Activated naive CD8-positive, alpha-beta T cell treated with anti-CD3 and anti-CD28 coated beads, Interleukin-2, amount 10 ng/mL, durations not matched to agents 7 days and 5 days (primary cell): ENCODE measurements around the gene APIP. TPM values are rescaled to one million over a fixed set of nuclear protein-coding genes. Genes with fewer than 3 reads are reported as not detected.

Experiments
- ATAC-seq: fragments of 150-1000 bp; cut with Tn5 transposase; one replicate; pipeline ENCODE4 v1.10.0; 2021; ENCODE audit warnings: low read depth, moderate library complexity
- POLR2A ChIA-PET: fragments of 350-600 bp; sonication (Branson Sonifier 250); formaldehyde crosslinking; loops from one replicate; lab custom pipeline; 2021; ENCODE audit warnings: antibody characterized with exemption; lab: Charles Lee
- DNase-seq: peaks from one replicate; pipeline ENCODE4 v3.0.0; 2021
- H3K27ac Mint-ChIP-seq: one replicate; pipeline ENCODE4 v1.8.0; 2022; ENCODE audit warnings: mild to moderate bottlenecking, mixed read lengths
- H3K27me3 Mint-ChIP-seq: one replicate; pipeline ENCODE4 v1.8.0; 2022; ENCODE audit warnings: mild to moderate bottlenecking, moderate library complexity, mixed read lengths
- H3K36me3 Mint-ChIP-seq: one replicate; pipeline ENCODE4 v1.8.0; 2021; ENCODE audit warnings: mild to moderate bottlenecking, mixed read lengths
- H3K4me1 Mint-ChIP-seq: one replicate; pipeline ENCODE4 v1.8.0; 2021; ENCODE audit warnings: mixed read lengths
- H3K4me3 Mint-ChIP-seq: one replicate; pipeline ENCODE4 v1.8.0; 2022; ENCODE audit warnings: mild to moderate bottlenecking, moderate library complexity, mixed read lengths
- H3K9me3 Mint-ChIP-seq: one replicate; pipeline ENCODE4 v1.8.0; 2021; ENCODE audit warnings: mixed read lengths
- total RNA-seq, 2 experiments: library from RNA; stranded (reverse); gene quantifications; one replicate each; pipeline ENCODE4 v1.2.3, GENCODE V29; 2021

Gene APIP
- total RNA-seq, 2 experiments from 2014 or later: 25.7 to 29.4 TPM

DNA sequence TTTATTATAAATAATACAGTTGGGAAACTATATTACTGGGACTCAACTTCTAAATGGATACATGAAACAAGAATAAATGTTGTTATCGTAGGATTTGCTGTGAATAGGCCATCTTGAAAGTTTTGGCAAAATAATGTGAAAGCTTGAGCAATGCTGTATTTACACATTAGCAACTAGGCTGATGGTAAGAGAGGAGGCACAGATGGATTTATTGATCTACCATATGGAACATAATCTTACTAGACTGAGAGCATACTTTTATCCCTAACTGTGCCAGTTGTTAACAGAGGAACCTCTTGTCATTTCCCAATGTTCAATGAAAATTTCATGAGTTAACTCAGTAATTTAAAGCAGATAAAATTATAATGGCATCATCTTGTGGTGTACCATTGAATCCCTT, 22.8 kb downstream of the APIP start:
- no peak overlapping the region for H3K27ac Mint-ChIP-seq
- H3K4me3 Mint-ChIP-seq: no peak overlapping the region
- no peak for DNase-seq
- ATAC-seq: no peak
- H3K4me1 Mint-ChIP-seq: no peaks in the 10 kb centered on the region
- H3K9me3 Mint-ChIP-seq: peaks cover 8% of the 10 kb centered on the region
- H3K36me3 Mint-ChIP-seq: peaks cover 12% of the 10 kb centered on the region
- H3K27me3 Mint-ChIP-seq: no peaks in the 10 kb centered on the region
- POLR2A ChIA-PET: no interaction called here

DNA sequence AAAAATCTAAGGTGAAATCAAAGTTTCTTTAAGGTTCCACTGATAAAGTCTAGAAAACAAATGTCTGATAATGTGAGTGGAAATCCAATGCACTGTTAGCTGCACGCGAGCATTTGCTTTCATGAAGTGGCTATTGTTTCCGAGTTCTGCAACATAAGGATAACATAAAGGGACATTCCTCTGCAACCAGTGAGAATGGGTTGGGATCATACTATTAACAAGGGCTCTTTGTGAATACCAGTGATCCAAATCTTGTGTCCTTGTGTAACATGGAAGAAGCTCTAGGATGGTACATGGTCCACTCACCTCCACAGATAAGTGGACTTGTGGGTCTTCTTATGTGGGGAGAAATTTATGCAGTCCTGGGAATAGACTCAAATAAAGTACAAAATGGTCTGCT, 24.6 kb downstream of the APIP start:
- Mint-ChIP-seq H3K27me3 (no peaks in the 10 kb centered on the region), H3K9me3 (peaks cover 5% of the 10 kb centered on the region), H3K4me3 (no peak overlapping the region), H3K27ac (no peak overlapping the region), H3K4me1 (no peaks in the 10 kb centered on the region), H3K36me3 (peaks cover 9% of the 10 kb centered on the region)
- DNase-seq (no peak), ATAC-seq (no peak)
- POLR2A ChIA-PET: no interaction called here

GRCh38 chr11:34890812-34891211, 25.4 kb downstream of the APIP start:
- no peak for ATAC-seq
- DNase-seq: no peak
- H3K36me3 Mint-ChIP-seq: peaks cover 3% of the 10 kb centered on the region
- no peaks in the 10 kb centered on the region for H3K27me3 Mint-ChIP-seq
- H3K9me3 Mint-ChIP-seq: no peaks in the 10 kb centered on the region
- POLR2A ChIA-PET: no interaction called here
- H3K27ac Mint-ChIP-seq: no peak overlapping the region
- no peak overlapping the region for H3K4me3 Mint-ChIP-seq
- no peaks in the 10 kb centered on the region for H3K4me1 Mint-ChIP-seq

DNA sequence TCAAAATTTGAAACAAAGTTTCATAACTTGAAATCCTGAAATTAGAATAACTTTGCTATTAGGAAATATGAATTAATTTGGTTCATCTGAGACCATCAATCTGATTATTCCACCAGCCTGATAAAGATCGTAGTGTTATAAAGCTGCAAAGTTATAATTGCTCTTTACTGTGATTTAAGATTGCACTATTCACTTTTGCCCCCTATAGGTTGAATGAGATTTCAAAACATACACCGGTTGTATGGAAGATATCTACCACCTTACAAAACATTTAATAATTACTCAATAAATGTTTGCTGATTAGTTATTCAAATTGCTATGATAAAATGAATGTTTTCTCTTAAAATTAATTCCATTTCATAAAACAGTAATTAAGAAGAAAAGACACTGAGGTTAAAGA, 26.1 kb downstream of the APIP start:
- H3K9me3 Mint-ChIP-seq: no peaks in the 10 kb centered on the region
- H3K27me3 Mint-ChIP-seq: no peaks in the 10 kb centered on the region
- POLR2A ChIA-PET: no interaction called here
- ATAC-seq (no peak), DNase-seq (no peak)
- no peaks in the 10 kb centered on the region for H3K4me1 Mint-ChIP-seq
- peaks cover 3% of the 10 kb centered on the region for H3K36me3 Mint-ChIP-seq
- no peak overlapping the region for H3K27ac Mint-ChIP-seq
- no peak overlapping the region for H3K4me3 Mint-ChIP-seq

- POLR2A ChIA-PET: interaction anchor here (0.6 kb wide), 1 partner anchor 11 kb away, joined by 3 read pairs; no protein-coding TSS in a partner anchor
- H3K27me3 Mint-ChIP-seq: no peaks in the 10 kb centered on the region
- H3K27ac Mint-ChIP-seq: no peak overlapping the region
- H3K9me3 Mint-ChIP-seq: no peaks in the 10 kb centered on the region
- DNase-seq (no peak), ATAC-seq (no peak)
- no peak overlapping the region for H3K4me3 Mint-ChIP-seq
- no peaks in the 10 kb centered on the region for H3K4me1 Mint-ChIP-seq
- H3K36me3 Mint-ChIP-seq: peaks cover 11% of the 10 kb centered on the region
Observed at GRCh38 chr11:34887260-34887659, 28.9 kb downstream of the APIP start.

DNA sequence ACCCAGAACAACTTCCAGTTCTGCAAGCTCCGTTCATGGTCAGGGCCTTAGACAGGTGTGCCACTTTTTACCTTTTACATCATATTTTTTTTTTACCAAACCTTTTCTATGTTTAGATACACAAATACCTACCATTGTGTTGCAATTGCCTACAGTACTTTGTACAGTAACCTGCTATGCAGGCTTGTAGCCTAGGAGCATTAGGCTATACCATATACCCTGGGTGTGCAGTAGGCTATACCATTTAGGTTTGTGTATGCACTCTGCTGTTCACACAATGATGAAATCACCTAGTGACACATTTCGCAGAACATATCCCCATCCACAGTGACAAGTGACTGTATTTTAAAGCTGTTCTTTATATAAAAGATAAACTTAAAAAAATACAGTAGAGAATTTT, 29.6 kb downstream of the APIP start:
- ATAC-seq (no peak), DNase-seq (no peak)
- POLR2A ChIA-PET: no interaction called here
- H3K36me3 Mint-ChIP-seq: peaks cover 17% of the 10 kb centered on the region
- no peak overlapping the region for H3K4me3 Mint-ChIP-seq
- H3K27me3 Mint-ChIP-seq: no peaks in the 10 kb centered on the region
- H3K27ac Mint-ChIP-seq: no peak overlapping the region
- H3K9me3 Mint-ChIP-seq: no peaks in the 10 kb centered on the region
- no peaks in the 10 kb centered on the region for H3K4me1 Mint-ChIP-seq

GRCh38 chr11:34881900-34882299, 34.3 kb downstream of the APIP start:
- POLR2A ChIA-PET: no interaction called here
- no peaks in the 10 kb centered on the region for H3K9me3 Mint-ChIP-seq
- no peak overlapping the region for H3K4me3 Mint-ChIP-seq
- DNase-seq: no peak
- H3K4me1 Mint-ChIP-seq: no peaks in the 10 kb centered on the region
- ATAC-seq: no peak
- H3K27me3 Mint-ChIP-seq: no peaks in the 10 kb centered on the region
- H3K27ac Mint-ChIP-seq: no peak overlapping the region
- H3K36me3 Mint-ChIP-seq: peaks cover 18% of the 10 kb centered on the region

- no peak overlapping the region for H3K4me3 Mint-ChIP-seq
- POLR2A ChIA-PET: no interaction called here
- H3K4me1 Mint-ChIP-seq: no peaks in the 10 kb centered on the region
- H3K36me3 Mint-ChIP-seq: peaks cover 12% of the 10 kb centered on the region
- H3K27me3 Mint-ChIP-seq: no peaks in the 10 kb centered on the region
- H3K27ac Mint-ChIP-seq: no peak overlapping the region
- H3K9me3 Mint-ChIP-seq: no peaks in the 10 kb centered on the region
- ATAC-seq: no peak
- DNase-seq: no peak
Observed at GRCh38 chr11:34877375-34877975, 38.7 kb downstream of the APIP start.

- Mint-ChIP-seq H3K4me3 (no peak overlapping the region), H3K27me3 (no peaks in the 10 kb centered on the region), H3K4me1 (no peaks in the 10 kb centered on the region), H3K9me3 (no peaks in the 10 kb centered on the region), H3K27ac (no peak overlapping the region), H3K36me3 (peaks cover 3% of the 10 kb centered on the region)
- POLR2A ChIA-PET: no interaction called here
- no peak for DNase-seq
- no peak for ATAC-seq
Observed at GRCh38 chr11:34874202-34874601, 42.0 kb downstream of the APIP start.

GRCh38 chr11:34870548-34871196, 45.5 kb downstream of the APIP start:
- H3K36me3 Mint-ChIP-seq: peaks cover 3% of the 10 kb centered on the region
- DNase-seq (no peak), ATAC-seq (no peak)
- H3K27ac Mint-ChIP-seq: no peak overlapping the region
- POLR2A ChIA-PET: no interaction called here
- H3K4me1 Mint-ChIP-seq: no peaks in the 10 kb centered on the region
- no peak overlapping the region for H3K4me3 Mint-ChIP-seq
- H3K9me3 Mint-ChIP-seq: no peaks in the 10 kb centered on the region
- no peaks in the 10 kb centered on the region for H3K27me3 Mint-ChIP-seq

- Mint-ChIP-seq H3K27me3 (peaks cover 2% of the 10 kb centered on the region), H3K4me1 (no peaks in the 10 kb centered on the region)
- POLR2A ChIA-PET: interaction anchor here (0.6 kb wide), 1 partner anchor 535 kb away, joined by 4 read pairs; no protein-coding TSS in a partner anchor
Observed at GRCh38 chr11:34869425-34869824, 46.8 kb downstream of the APIP start.

DNA sequence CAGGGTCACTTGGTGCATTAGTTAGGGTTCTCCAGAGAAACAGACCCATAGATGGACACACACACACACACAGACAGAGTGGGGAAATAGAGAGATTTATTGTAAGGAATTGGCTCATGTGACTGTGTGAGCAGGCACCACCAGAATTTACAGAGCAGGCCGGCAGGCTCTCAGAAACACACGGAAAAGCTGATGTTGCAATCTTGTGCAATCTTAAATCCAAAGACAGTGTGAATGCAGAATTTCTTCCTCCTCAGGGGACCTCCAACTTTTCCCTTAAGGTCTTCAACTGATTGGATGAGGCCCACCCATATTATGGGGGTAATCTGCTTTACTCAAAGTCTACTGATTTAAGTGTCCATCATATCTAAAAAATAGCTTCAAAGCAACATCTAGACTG, 49.8 kb downstream of the APIP start:
- ATAC-seq (no peak), DNase-seq (no peak)
- no peaks in the 10 kb centered on the region for H3K9me3 Mint-ChIP-seq
- H3K4me1 Mint-ChIP-seq: no peaks in the 10 kb centered on the region
- POLR2A ChIA-PET: no interaction called here
- H3K36me3 Mint-ChIP-seq: no peaks in the 10 kb centered on the region
- peaks cover 4% of the 10 kb centered on the region for H3K27me3 Mint-ChIP-seq
- H3K4me3 Mint-ChIP-seq: no peak overlapping the region
- H3K27ac Mint-ChIP-seq: no peak overlapping the region

More at GRCh38 chr11:34869425-34869824, 46.8 kb downstream of the APIP start:
- Mint-ChIP-seq H3K36me3 (no peaks in the 10 kb centered on the region), H3K27ac (no peak overlapping the region), H3K9me3 (no peaks in the 10 kb centered on the region), H3K4me3 (no peak overlapping the region)
- DNase-seq: no peak
- ATAC-seq: no peak

- POLR2A ChIA-PET: no interaction called here
Observed at GRCh38 chr11:34865261-34865660, 50.9 kb downstream of the APIP start.

DNA sequence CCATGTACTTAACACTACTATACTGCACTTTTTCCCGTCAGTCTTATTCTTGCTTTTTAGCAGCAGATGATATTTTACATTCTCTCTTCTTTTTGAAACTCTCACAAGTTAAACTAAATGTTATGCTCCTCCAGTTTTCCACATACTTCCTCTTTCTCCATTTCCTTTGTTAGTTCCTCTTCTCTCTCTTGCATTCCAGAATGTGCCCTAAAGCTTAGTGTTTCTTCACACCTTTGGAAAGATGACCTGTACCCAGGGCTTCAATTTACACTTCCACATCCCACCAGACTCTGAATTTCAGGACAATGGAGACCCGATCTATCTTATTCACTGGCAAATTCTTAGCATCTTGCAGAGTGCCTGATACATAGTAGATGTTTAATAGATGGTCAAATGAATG, 51.8 kb downstream of the APIP start:
- H3K9me3 Mint-ChIP-seq: no peaks in the 10 kb centered on the region
- peaks cover 4% of the 10 kb centered on the region for H3K27me3 Mint-ChIP-seq
- ATAC-seq: no peak
- DNase-seq: no peak
- H3K36me3 Mint-ChIP-seq: no peaks in the 10 kb centered on the region
- no peaks in the 10 kb centered on the region for H3K4me1 Mint-ChIP-seq
- POLR2A ChIA-PET: no interaction called here
- no peak overlapping the region for H3K27ac Mint-ChIP-seq
- H3K4me3 Mint-ChIP-seq: no peak overlapping the region

More at GRCh38 chr11:34865261-34865660, 50.9 kb downstream of the APIP start:
- H3K9me3 Mint-ChIP-seq: no peaks in the 10 kb centered on the region
- no peaks in the 10 kb centered on the region for H3K36me3 Mint-ChIP-seq
- H3K4me1 Mint-ChIP-seq: no peaks in the 10 kb centered on the region
- ATAC-seq (no peak), DNase-seq (no peak)
- no peak overlapping the region for H3K4me3 Mint-ChIP-seq
- no peak overlapping the region for H3K27ac Mint-ChIP-seq
- H3K27me3 Mint-ChIP-seq: peaks cover 4% of the 10 kb centered on the region
